SK-N-SH (cell line): ENCODE results near the gene STIM1. TPM values are rescaled to one million over a fixed set of nuclear protein-coding genes. Genes with fewer than 3 reads are reported as not detected.

ENCODE experiments used
- CTCF ChIA-PET: fragments of 300-600, 350-600 bp; formaldehyde crosslinking; extraction: SDS; loops from one replicate; lab custom pipeline; 2021; lab: Yijun Ruan, JAX
- POLR2A ChIA-PET: fragments of 350-600 bp; sonication (Branson Sonifier 250); formaldehyde crosslinking; extraction: SDS; loops from one replicate; lab custom pipeline; 2020; ENCODE audit warnings: antibody characterized with exemption, inconsistent platforms; lab: Yijun Ruan, JAX
- DNase-seq: peaks from one replicate; pipeline ENCODE4 v3.0.0; 2012
- H2AFZ ChIP-seq: fragments of 200-600 bp; sonication (generic); 2 replicates; pipeline ENCODE4 v1.8.1; 2016; ENCODE audit warnings: antibody characterized with exemption, mild to moderate bottlenecking, low read depth
- H3F3A ChIP-seq: fragments of 200-600 bp; sonication (generic); replicated peaks from 2 replicates; pipeline ENCODE3; 2016; ENCODE audit warnings: antibody characterized with exemption, mild to moderate bottlenecking; ENCODE audit not compliant: insufficient read depth
- H3K27ac ChIP-seq, 2 experiments: fragments of 200-500 bp in 1 of 2; fragments of 200-600 bp in 1 of 2; sonication (Bioruptor generic) in 1 of 2; sonication (generic), shearing (Covaris generic) in 1 of 2; 2 replicates each; pipeline versions ENCODE4 v1.5.1 to v1.6.1; 2014 to 2016; ENCODE audit warnings: low read depth in 2 of 2, inconsistent platforms in 1 of 2, low read length in 1 of 2, mild to moderate bottlenecking in 1 of 2, mixed read lengths in 1 of 2
- H3K27me3 ChIP-seq: fragments of 200-600 bp; sonication (generic), shearing (Covaris generic); 2 replicates; pipeline ENCODE4 v1.6.1; 2016; ENCODE audit warnings: mixed run types; ENCODE audit not compliant: insufficient read depth
- H3K36me3 ChIP-seq, 2 experiments: fragments of 200-500 bp in 1 of 2; fragments of 200-600 bp in 1 of 2; sonication (Bioruptor generic) in 1 of 2; sonication (generic) in 1 of 2; replicated peaks in 1 of 2; 2 replicates each; pipeline versions ENCODE3 to v1.5.1; 2014 to 2016; ENCODE audit warnings: low read length in 1 of 2, mild to moderate bottlenecking in 1 of 2; ENCODE audit not compliant: insufficient read depth in 2 of 2, control insufficient read depth in 1 of 2
- H3K4me1 ChIP-seq, 2 experiments: fragments of 200-500 bp in 1 of 2; fragments of 200-600 bp in 1 of 2; sonication (Bioruptor generic) in 1 of 2; sonication (generic), shearing (Covaris generic) in 1 of 2; 2 replicates each; pipeline versions ENCODE4 v1.5.1 to v1.6.1; 2014 to 2016; ENCODE audit warnings: low read depth in 1 of 2, low read length in 1 of 2, mixed run types in 1 of 2; ENCODE audit not compliant: insufficient read depth in 2 of 2, control insufficient read depth in 1 of 2
- H3K4me2 ChIP-seq: fragments of 200-600 bp; sonication (generic), shearing (Covaris generic); 2 replicates; pipeline ENCODE4 v1.6.1; 2017; ENCODE audit warnings: mixed run types
- H3K4me3 ChIP-seq, 2 experiments: fragments of 200-500 bp in 1 of 2; fragments of 200-600 bp in 1 of 2; sonication (Bioruptor generic) in 1 of 2; sonication (generic), shearing (Covaris generic) in 1 of 2; 2 replicates each; pipeline versions ENCODE4 v1.5.1 to v1.8.1; 2014 to 2016; ENCODE audit warnings: low read depth in 2 of 2, inconsistent platforms in 1 of 2, low read length in 1 of 2, mild to moderate bottlenecking in 1 of 2, mixed read lengths in 1 of 2, moderate library complexity in 1 of 2
- H3K79me2 ChIP-seq: fragments of 200-600 bp; sonication (generic); 2 replicates; pipeline ENCODE4 v1.8.1; 2017; ENCODE audit warnings: mild to moderate bottlenecking; ENCODE audit not compliant: insufficient read depth
- H3K9ac ChIP-seq: fragments of 200-600 bp; sonication (generic); 2 replicates; pipeline ENCODE4 v1.6.1; 2017; ENCODE audit warnings: mixed run types
- H3K9me2 ChIP-seq: fragments of 200-600 bp; sonication (generic); 2 replicates; pipeline ENCODE4 v1.6.1; 2017; ENCODE audit warnings: mixed run types
- H3K9me3 ChIP-seq: fragments of 200-600 bp; sonication (generic); 2 replicates; pipeline ENCODE4 v1.6.1; 2017; ENCODE audit warnings: mixed run types, mild to moderate bottlenecking, moderate library complexity
- H4K20me1 ChIP-seq: fragments of 200-600 bp; sonication (generic); 2 replicates; pipeline ENCODE4 v1.6.1; 2017; ENCODE audit warnings: mild to moderate bottlenecking, mixed run types; ENCODE audit not compliant: insufficient read depth
- CHD2 ChIP-seq: fragments of 150-350 bp; IDR thresholded peaks from 2 replicates; pipeline ENCODE4 v1.6.1; 2018; ENCODE audit warnings: low read length; ENCODE audit not compliant: partially characterized antibody
- EP300 ChIP-seq, 2 experiments: IDR thresholded peaks; 2 replicates each; pipeline versions ENCODE4 v1.4.0 to v1.6.1; 2012; ENCODE audit warnings: borderline replicate concordance in 1 of 2, low read depth in 1 of 2, low read length in 1 of 2
- GATA2 ChIP-seq: sonication (generic); formaldehyde crosslinking; IDR thresholded peaks from 2 replicates; pipeline ENCODE4 v1.5.0; 2020; ENCODE audit warnings: mild to moderate bottlenecking, missing genetic modification reagents
- MEF2A ChIP-seq: IDR thresholded peaks from 2 replicates; pipeline ENCODE4 v1.4.0; 2012; ENCODE audit warnings: low read depth, borderline replicate concordance
- MXI1 ChIP-seq: IDR thresholded peaks from 2 replicates; pipeline ENCODE4 v1.6.1; 2012; ENCODE audit warnings: mild to moderate bottlenecking, low read depth, low read length, improper control_type of control experiment
- NFIC ChIP-seq: IDR thresholded peaks from 2 replicates; pipeline ENCODE4 v1.4.0; 2012; ENCODE audit warnings: borderline replicate concordance
- POLR2AphosphoS5 ChIP-seq: IDR thresholded peaks from 2 replicates; pipeline ENCODE4 v1.6.1; 2012; ENCODE audit warnings: low read depth, low read length
- RAD21 ChIP-seq: IDR thresholded peaks from 2 replicates; pipeline ENCODE4 v1.6.1; 2012; ENCODE audit warnings: mild to moderate bottlenecking, low read length
- RXRA ChIP-seq: IDR thresholded peaks from 2 replicates; pipeline ENCODE4 v1.4.0; 2012; ENCODE audit warnings: low read depth, mild to moderate bottlenecking, borderline replicate concordance
- TAF1 ChIP-seq: IDR thresholded peaks from 2 replicates; pipeline ENCODE4 v1.6.1; 2012; ENCODE audit warnings: low read depth, mild to moderate bottlenecking, low read length, moderate library complexity, borderline replicate concordance
- TEAD4 ChIP-seq: IDR thresholded peaks from 2 replicates; pipeline ENCODE4 v1.4.0; 2012; ENCODE audit warnings: mild to moderate bottlenecking, borderline replicate concordance; ENCODE audit not compliant: insufficient read depth
- USF1 ChIP-seq: IDR thresholded peaks from 2 replicates; pipeline ENCODE4 v1.4.0; 2012; ENCODE audit warnings: low read depth, borderline replicate concordance
- YY1 ChIP-seq: IDR thresholded peaks from 2 replicates; pipeline ENCODE4 v1.4.0; 2012; ENCODE audit warnings: low read depth, mild to moderate bottlenecking
- WGBS: methylation state at CpG from one replicate; pipeline ENCODE4 v1.1.6; 2017; ENCODE audit warnings: low lambda C conversion rate; 5-methylcytosine and 5-hydroxymethylcytosine counted together
- polyA plus RNA-seq, 3 experiments: library from polyadenylated mRNA; depleted of rRNA; stranded (reverse); fragments of >200 nt; gene quantifications; 2 replicates each; pipeline ENCODE4 v1.2.3, GENCODE V29; 2012
- TF ChIP-seq, protein P1 (sequence below): IDR thresholded peaks from 2 replicates; pipeline ENCODE4 v1.4.0; 2012; ENCODE audit warnings: low read depth
- TF ChIP-seq, protein P2 (sequence below): IDR thresholded peaks from 2 replicates; pipeline ENCODE4 v1.4.0; 2012; ENCODE audit warnings: low read depth, borderline replicate concordance

STIM1 gene
- polyA plus RNA-seq, 1 of the 3 experiments (the other 2 are of a cell fraction), result 29.5 TPM

DNA sequence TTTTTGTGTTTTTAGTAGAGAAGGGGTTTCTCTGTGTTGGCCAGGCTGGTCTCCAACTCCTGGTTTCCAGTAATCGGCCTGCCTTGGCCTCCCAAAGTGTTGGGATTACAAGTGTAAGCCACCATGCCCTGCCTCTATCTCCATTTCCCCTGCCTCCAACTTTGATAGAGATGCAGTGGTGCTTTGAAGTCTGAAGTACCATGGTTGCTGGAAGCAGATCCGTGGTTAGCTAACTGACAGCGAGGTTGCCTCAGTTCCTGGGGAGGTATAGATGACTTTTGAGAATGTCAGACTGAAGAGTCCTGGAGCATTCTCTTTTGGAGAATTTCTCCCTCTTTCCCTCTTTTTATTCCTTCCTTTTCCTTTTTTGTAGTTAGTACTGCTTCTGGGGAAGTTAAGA, 127.6 kb downstream of the STIM1 start:
- POLR2A ChIA-PET, result no interaction called here
- H3K27me3 ChIP-seq, result no peaks in the 10 kb centered on the region
- no peak overlapping the region for H3K9ac ChIP-seq
- no peaks in the 10 kb centered on the region for H3K9me2 ChIP-seq
- no peaks in the 10 kb centered on the region for H3K9me3 ChIP-seq
- 93% methylated on average over 3 of the region's 3 CpGs for WGBS
- no peak overlapping the region for H3K4me2 ChIP-seq
- DNase-seq, result no peak
- H2AFZ ChIP-seq, result no peak overlapping the region
- no peaks in the 10 kb centered on the region for H3K79me2 ChIP-seq
- no peaks in the 10 kb centered on the region for H4K20me1 ChIP-seq
- TF ChIP-seq, protein P1, sequence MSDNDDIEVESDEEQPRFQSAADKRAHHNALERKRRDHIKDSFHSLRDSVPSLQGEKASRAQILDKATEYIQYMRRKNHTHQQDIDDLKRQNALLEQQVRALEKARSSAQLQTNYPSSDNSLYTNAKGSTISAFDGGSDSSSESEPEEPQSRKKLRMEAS, result no peak
- TF ChIP-seq MEF2A, result no peak
- peaks cover 0 to 2% of the 10 kb centered on the region in 2 experiments; a peak in 1 of 4 replicates for H3K4me1 ChIP-seq
- H3K4me3 ChIP-seq, result no peak overlapping the region
- no peaks in the 10 kb centered on the region for H3F3A ChIP-seq
- no peak overlapping the region for H3K27ac ChIP-seq
- H3K36me3 ChIP-seq, result no peaks in the 10 kb centered on the region
- CTCF ChIA-PET, result interaction anchor here (0.9 to 2.1 kb wide), 3 partner anchors 23 to 128 kb away, joined by 3 to 9 read pairs (median 3); partner anchors contain the start of gene STIM1

DNA sequence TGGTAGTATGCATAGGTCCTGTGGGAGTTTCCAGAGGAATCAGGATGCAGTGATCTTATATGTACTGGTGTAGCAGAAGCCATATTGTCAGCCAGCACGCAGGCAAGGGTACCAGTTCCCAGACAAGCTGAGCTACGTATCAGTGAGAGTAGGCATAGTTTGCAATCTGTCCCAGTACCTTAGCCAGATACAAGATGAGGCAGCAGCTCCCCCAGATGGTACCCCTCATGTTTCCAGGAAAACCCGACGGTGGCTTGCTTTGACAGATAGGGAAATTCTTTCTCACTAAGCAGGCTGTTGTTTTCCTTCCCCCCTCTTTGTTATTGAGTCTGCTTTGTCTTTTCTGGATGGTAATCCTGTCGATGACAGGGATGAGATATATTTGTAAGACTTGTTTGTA, 129.4 kb downstream of the STIM1 start:
- TF ChIP-seq EP300 (IDR thresholded peaks at IDR 0.05; ENCODE audit: borderline replicate concordance in 1 of 2, low read depth in 1 of 2, low read length in 1 of 2) (no peak), CHD2 (no peak), NFIC (no peak), RAD21 (peak; percentile 55), MXI1 (no peak)
- H3K79me2 ChIP-seq, result no peaks in the 10 kb centered on the region
- 79% methylated on average over 4 of the region's 5 CpGs for WGBS
- H3K9ac ChIP-seq, result no peak overlapping the region
- peak; percentile 27 for DNase-seq
- no peak overlapping the region for H3K4me2 ChIP-seq
- H3K9me3 ChIP-seq, result no peaks in the 10 kb centered on the region
- no peaks in the 10 kb centered on the region for H3F3A ChIP-seq
- no peak overlapping the region for H3K27ac ChIP-seq
- H3K4me3 ChIP-seq, result no peak overlapping the region
- ChIA-PET CTCF (interaction anchor here (2.1 to 2.5 kb wide), 2 partner anchors 130 to 135 kb away, joined by 7 to 9 read pairs; partner anchors contain the start of gene STIM1), POLR2A (no interaction called here)
- no peak overlapping the region for H2AFZ ChIP-seq
- no peaks in the 10 kb centered on the region for H3K9me2 ChIP-seq
- H3K4me1 ChIP-seq, result peaks cover 0 to 2% of the 10 kb centered on the region in 2 experiments; a peak in 1 of 4 replicates
- no peaks in the 10 kb centered on the region for H3K27me3 ChIP-seq
- no peaks in the 10 kb centered on the region for H4K20me1 ChIP-seq
- no peaks in the 10 kb centered on the region for H3K36me3 ChIP-seq

GRCh38 chr11:3985631-3986030, 130.2 kb downstream of the STIM1 start:
- H2AFZ ChIP-seq, result no peak overlapping the region
- H3K36me3 ChIP-seq, result no peaks in the 10 kb centered on the region
- H3K27me3 ChIP-seq, result no peaks in the 10 kb centered on the region
- H3K79me2 ChIP-seq, result no peaks in the 10 kb centered on the region
- H3K9ac ChIP-seq, result no peak overlapping the region
- H3K9me2 ChIP-seq, result no peaks in the 10 kb centered on the region
- H3K9me3 ChIP-seq, result no peaks in the 10 kb centered on the region
- H4K20me1 ChIP-seq, result no peaks in the 10 kb centered on the region
- CTCF ChIA-PET, result interaction anchor here (2.5 kb wide), 1 partner anchor 136 kb away, joined by 7 read pairs; no protein-coding TSS in a partner anchor
- no peak overlapping the region for H3K4me3 ChIP-seq
- DNase-seq, result no peak
- no peaks in the 10 kb centered on the region for H3F3A ChIP-seq
- no peak overlapping the region for H3K27ac ChIP-seq
- peaks cover 0 to 2% of the 10 kb centered on the region in 2 experiments; a peak in 1 of 4 replicates for H3K4me1 ChIP-seq
- POLR2A ChIA-PET, result no interaction called here
- H3K4me2 ChIP-seq, result no peak overlapping the region
- TF ChIP-seq, protein P1, result no peak
- TF ChIP-seq YY1 (no peak), USF1 (no peak), RXRA (no peak), TEAD4 (no peak), POLR2AphosphoS5 (no peak), NFIC (no peak), MXI1 (no peak), GATA2 (CRISPR knock-in tag) (no peak), TAF1 (no peak)
- TF ChIP-seq, protein P2, sequence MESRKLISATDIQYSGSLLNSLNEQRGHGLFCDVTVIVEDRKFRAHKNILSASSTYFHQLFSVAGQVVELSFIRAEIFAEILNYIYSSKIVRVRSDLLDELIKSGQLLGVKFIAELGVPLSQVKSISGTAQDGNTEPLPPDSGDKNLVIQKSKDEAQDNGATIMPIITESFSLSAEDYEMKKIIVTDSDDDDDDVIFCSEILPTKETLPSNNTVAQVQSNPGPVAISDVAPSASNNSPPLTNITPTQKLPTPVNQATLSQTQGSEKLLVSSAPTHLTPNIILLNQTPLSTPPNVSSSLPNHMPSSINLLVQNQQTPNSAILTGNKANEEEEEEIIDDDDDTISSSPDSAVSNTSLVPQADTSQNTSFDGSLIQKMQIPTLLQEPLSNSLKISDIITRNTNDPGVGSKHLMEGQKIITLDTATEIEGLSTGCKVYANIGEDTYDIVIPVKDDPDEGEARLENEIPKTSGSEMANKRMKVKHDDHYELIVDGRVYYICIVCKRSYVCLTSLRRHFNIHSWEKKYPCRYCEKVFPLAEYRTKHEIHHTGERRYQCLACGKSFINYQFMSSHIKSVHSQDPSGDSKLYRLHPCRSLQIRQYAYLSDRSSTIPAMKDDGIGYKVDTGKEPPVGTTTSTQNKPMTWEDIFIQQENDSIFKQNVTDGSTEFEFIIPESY, result no peak
